ENCODE data around the gene UMODL1. TPM values are rescaled to one million over a fixed set of nuclear protein-coding genes. Genes with fewer than 3 reads are reported as not detected.

Gene UMODL1
- total and polyA plus RNA-seq, 10 donors: 0.02 to 0.85 (median 0.09) TPM; not detected in 3

GRCh38 chr21:42129300-42130266 lies 58.5 kb downstream of the UMODL1 start:
- Histone ChIP-seq H3K9me3 (no peaks in the 10 kb centered on the region), H3K36me3 (no peaks in the 10 kb centered on the region), H3K27ac (no peak overlapping the region), H3K27me3 (replicated peaks in 1 of 7) (peaks cover 0 to 43% (median 11%) of the 10 kb centered on the region in 7 donors), H3K4me1 (peaks cover 0 to 8% (median 0%) of the 10 kb centered on the region in 6 donors), H3K4me3 (no peak overlapping the region)
- DNase-seq: peak; percentile 27
- WGBS, 5 donors: 64 to 75% (median 67%) methylated on average over 11 of the region's 11 CpGs
- no peak for TF ChIP-seq CTCF (IDR thresholded peaks at IDR 0.05 in 8 of 11, conservative IDR thresholded peaks at IDR 0.05 in 3 of 11)
- no peak for TF ChIP-seq POLR2AphosphoS5 (IDR thresholded peaks at IDR 0.05)
- TF ChIP-seq POLR2A (IDR thresholded peaks at IDR 0.05): no peak
- intact Hi-C loops (cut with DNase I; ENCODE audit: low total_unique reads): no loop called here

- no peak for TF ChIP-seq CTCF (IDR thresholded peaks at IDR 0.05 in 8 of 11, conservative IDR thresholded peaks at IDR 0.05 in 3 of 11)
- no peak for TF ChIP-seq POLR2A (IDR thresholded peaks at IDR 0.05)
- TF ChIP-seq POLR2AphosphoS5 (IDR thresholded peaks at IDR 0.05): no peak
- peaks cover 0 to 34% (median 4%) of the 10 kb centered on the region in 7 donors for H3K27me3 ChIP-seq (replicated peaks in 1 of 7)
- H3K4me1 ChIP-seq: peaks cover 0 to 7% (median 0%) of the 10 kb centered on the region in 6 donors
- no peak overlapping the region for H3K4me3 ChIP-seq
- no peak overlapping the region for H3K27ac ChIP-seq
- DNase-seq: no peak
- no peaks in the 10 kb centered on the region for H3K36me3 ChIP-seq
- intact Hi-C loops (cut with DNase I; ENCODE audit: low total_unique reads): no loop called here
- no peaks in the 10 kb centered on the region for H3K9me3 ChIP-seq
- WGBS, 5 donors: 67 to 90% (median 81%) methylated on average over 6 of the region's 6 CpGs
These were observed 59.3 kb downstream of the UMODL1 start for GRCh38 chr21:42130441-42130840.

GRCh38 chr21:42132183-42132582 lies 61.1 kb downstream of the UMODL1 start:
- 0 to 98% (median 91%) methylated on average over 1 of the region's 1 CpG for WGBS, 5 donors
- DNase-seq: no peak
- no peaks in the 10 kb centered on the region for H3K4me1 ChIP-seq
- no peaks in the 10 kb centered on the region for H3K9me3 ChIP-seq
- H3K27me3 ChIP-seq (replicated peaks in 1 of 7): peaks cover 0 to 17% (median 0%) of the 10 kb centered on the region in 7 donors
- H3K27ac ChIP-seq: no peak overlapping the region
- TF ChIP-seq CTCF (IDR thresholded peaks at IDR 0.05 in 8 of 11, conservative IDR thresholded peaks at IDR 0.05 in 3 of 11) (no peak), POLR2AphosphoS5 (IDR thresholded peaks at IDR 0.05) (no peak), POLR2A (IDR thresholded peaks at IDR 0.05) (no peak)
- intact Hi-C loops (cut with DNase I; ENCODE audit: low total_unique reads): no loop called here
- H3K36me3 ChIP-seq: no peaks in the 10 kb centered on the region
- H3K4me3 ChIP-seq: no peak overlapping the region

GRCh38 chr21:42133131-42133530 lies 62.0 kb downstream of the UMODL1 start:
- no peaks in the 10 kb centered on the region for H3K36me3 ChIP-seq
- TF ChIP-seq POLR2A (IDR thresholded peaks at IDR 0.05) (no peak), CTCF (IDR thresholded peaks at IDR 0.05 in 8 of 11, conservative IDR thresholded peaks at IDR 0.05 in 3 of 11) (no peak), POLR2AphosphoS5 (IDR thresholded peaks at IDR 0.05) (no peak)
- DNase-seq: no peak
- no peaks in the 10 kb centered on the region for H3K4me1 ChIP-seq
- peaks cover 0 to 9% (median 0%) of the 10 kb centered on the region in 7 donors for H3K27me3 ChIP-seq (replicated peaks in 1 of 7)
- intact Hi-C loops (cut with DNase I; ENCODE audit: low total_unique reads): no loop called here
- H3K4me3 ChIP-seq: no peak overlapping the region
- 83 to 91% (median 86%) methylated on average over 8 of the region's 8 CpGs for WGBS, 5 donors
- no peak overlapping the region for H3K27ac ChIP-seq
- no peaks in the 10 kb centered on the region for H3K9me3 ChIP-seq
